Lung microvascular endothelial cell (primary cell): ENCODE results near the gene GLTPD2. TPM values are rescaled to one million over a fixed set of nuclear protein-coding genes. Genes with fewer than 3 reads are reported as not detected.

ENCODE experiments used
- DNase-seq, 2 donors: peaks; one replicate each; pipeline versions ENCODE4 v3.0.0 to v3.0.0-alpha.2; 2010; ENCODE audit warnings: low read depth in 2 of 2
- total RNA-seq: library from RNA; depleted of rRNA; stranded (reverse); fragments of >200 nt; gene quantifications from 2 replicates; pipeline ENCODE4 v1.2.1, GENCODE V29; 2014

Gene GLTPD2
- total RNA-seq, 1 donor from 2014 or later, result not detected

- no peak for DNase-seq
Measured at GRCh38 chr17:4771519-4772234, 17.1 kb upstream of the GLTPD2 start, which contains the start of gene TM4SF5. TSS of gene TM4SF5 (plus strand) at chr17:4771886. CDS start at chr17:4771923, 37 bp downstream.

GRCh38 chr17:4772235-4772613 is 16.5 kb upstream of the GLTPD2 start:
- no peak for DNase-seq

GRCh38 chr17:4777969-4778760 is 10.6 kb upstream of the GLTPD2 start:
- DNase-seq, result no peak

GRCh38 chr17:4780325-4780955 is 8.3 kb upstream of the GLTPD2 start:
- no peak for DNase-seq

- peak in 1 of 2 donors; percentile 22 for DNase-seq
Measured at GRCh38 chr17:4782652-4783051, 6.1 kb upstream of the GLTPD2 start.

- DNase-seq, result no peak
Measured at GRCh38 chr17:4785311-4786105, 3.3 kb upstream of the GLTPD2 start.

GRCh38 chr17:4786106-4786511 is 2.7 kb upstream of the GLTPD2 start, which contains the start of gene VMO1:
TSS of gene VMO1 (minus strand) at chr17:4786364. CDS start at chr17:4786352, 12 bp downstream.
- DNase-seq, result peak; percentile 27 to 51

- DNase-seq, result no peak
Measured at GRCh38 chr17:4786516-4786915, 2.2 kb upstream of the GLTPD2 start.

GRCh38 chr17:4788159-4788806 is 481 bp upstream of the GLTPD2 start:
- DNase-seq, result no peak

GRCh38 chr17:4789701-4789950 is 862 bp downstream of the GLTPD2 start:
- no peak for DNase-seq

GRCh38 chr17:4789951-4790704 is 1.4 kb downstream of the GLTPD2 start:
- DNase-seq, result peak; percentile 89 to 90

GRCh38 chr17:4790705-4791088 is 1.9 kb downstream of the GLTPD2 start:
- DNase-seq, result no peak

- DNase-seq, result no peak
Measured at GRCh38 chr17:4795168-4795567, 6.4 kb downstream of the GLTPD2 start.

- peak; percentile 59 to 66 for DNase-seq
Measured at GRCh38 chr17:4796552-4796920, 7.8 kb downstream of the GLTPD2 start.

GRCh38 chr17:4800462-4801196 is 11.9 kb downstream of the GLTPD2 start:
- no peak for DNase-seq

GRCh38 chr17:4802228-4802627 is 13.5 kb downstream of the GLTPD2 start, which contains the start of gene C17orf114:
TSS of gene C17orf114 (minus strand) at chr17:4802328.
- no peak for DNase-seq

- DNase-seq, result peak in 1 of 2 donors; percentile 23
Measured at GRCh38 chr17:4806456-4806776, 17.7 kb downstream of the GLTPD2 start.

- peak; percentile 78 to 83 for DNase-seq
Measured at GRCh38 chr17:4806777-4807604, 18.2 kb downstream of the GLTPD2 start, which contains the start of gene PLD2. TSS of gene PLD2 (plus strand) at chr17:4807152. CDS start at chr17:4807773, 621 bp downstream.
